ENCODE results near the gene PDK4. TPM values are rescaled to one million over a fixed set of nuclear protein-coding genes. Genes with fewer than 3 reads are reported as not detected.
"Not testable (repeated sequence)": the region's sequence is repeated elsewhere in the genome, so short reads cannot be mapped to it uniquely, and the experiment has no call there.

Gene PDK4
- total RNA-seq, 1 donor from 2014 or later: 8.7 TPM

GRCh38 chr7:95605275-95605674 is 9.0 kb upstream of the PDK4 start:
- no peak for DNase-seq (ENCODE audit: extremely low read depth, low read depth, low spot score)

GRCh38 chr7:95604811-95605210 is 8.5 kb upstream of the PDK4 start:
- DNase-seq (ENCODE audit: extremely low read depth, low read depth, low spot score): not testable (repeated sequence)

- DNase-seq (ENCODE audit: extremely low read depth, low read depth, low spot score): not testable (repeated sequence)
Measured at GRCh38 chr7:95604397-95604796, 8.1 kb upstream of the PDK4 start.

- no peak for DNase-seq (ENCODE audit: extremely low read depth, low read depth, low spot score)
Measured at GRCh38 chr7:95602421-95602820, 6.1 kb upstream of the PDK4 start.

- DNase-seq (ENCODE audit: extremely low read depth, low read depth, low spot score): no peak
Measured at GRCh38 chr7:95601316-95601715, 5.0 kb upstream of the PDK4 start.

GRCh38 chr7:95599069-95599468 is 2.8 kb upstream of the PDK4 start:
- DNase-seq (ENCODE audit: extremely low read depth, low read depth, low spot score): no peak

- no peak for DNase-seq (ENCODE audit: extremely low read depth, low read depth, low spot score)
Measured at GRCh38 chr7:95598511-95598910, 2.2 kb upstream of the PDK4 start.

- no peak for DNase-seq (ENCODE audit: extremely low read depth, low read depth, low spot score)
Measured at GRCh38 chr7:95595746-95596197, 544 bp downstream of the PDK4 start.

GRCh38 chr7:95594185-95594584 is 2.1 kb downstream of the PDK4 start:
- no peak for DNase-seq (ENCODE audit: extremely low read depth, low read depth, low spot score)

- DNase-seq (ENCODE audit: extremely low read depth, low read depth, low spot score): no peak
Measured at GRCh38 chr7:95593343-95593742, 3.0 kb downstream of the PDK4 start.

- DNase-seq (ENCODE audit: extremely low read depth, low read depth, low spot score): no peak
Measured at GRCh38 chr7:95592570-95592969, 3.7 kb downstream of the PDK4 start.

GRCh38 chr7:95590387-95591248 is 5.7 kb downstream of the PDK4 start:
- no peak for DNase-seq (ENCODE audit: extremely low read depth, low read depth, low spot score)

GRCh38 chr7:95589766-95590165 is 6.5 kb downstream of the PDK4 start:
- no peak for DNase-seq (ENCODE audit: extremely low read depth, low read depth, low spot score)

GRCh38 chr7:95589031-95589430 is 7.3 kb downstream of the PDK4 start:
- DNase-seq (ENCODE audit: extremely low read depth, low read depth, low spot score): no peak

GRCh38 chr7:95586951-95587301 is 9.4 kb downstream of the PDK4 start:
- DNase-seq (ENCODE audit: extremely low read depth, low read depth, low spot score): no peak

GRCh38 chr7:95585426-95585789 is 10.9 kb downstream of the PDK4 start:
- no peak for DNase-seq (ENCODE audit: extremely low read depth, low read depth, low spot score)

GRCh38 chr7:95584769-95585425 is 11.4 kb downstream of the PDK4 start:
- DNase-seq (ENCODE audit: extremely low read depth, low read depth, low spot score): no peak

GRCh38 chr7:95583834-95584621 is 12.3 kb downstream of the PDK4 start:
- no peak for DNase-seq (ENCODE audit: extremely low read depth, low read depth, low spot score)

- DNase-seq (ENCODE audit: extremely low read depth, low read depth, low spot score): no peak
Measured at GRCh38 chr7:95582578-95583293, 13.6 kb downstream of the PDK4 start.

- no peak for DNase-seq (ENCODE audit: extremely low read depth, low read depth, low spot score)
Measured at GRCh38 chr7:95581467-95581866, 14.8 kb downstream of the PDK4 start.

- DNase-seq (ENCODE audit: extremely low read depth, low read depth, low spot score): no peak
Measured at GRCh38 chr7:95579318-95579717, 17.0 kb downstream of the PDK4 start.

Measured in glomerular endothelial cell (primary cell).